IPS-20b (cell line): ENCODE results near the gene P2RY6.
"Not testable (repeated sequence)": the region's sequence is repeated elsewhere in the genome, so short reads cannot be mapped to it uniquely, and the experiment has no call there.

Source experiments
- H3K27ac ChIP-seq: one replicate; pipeline ENCODE4 v1.5.1; 2013; ENCODE audit warnings: low read length
- H3K27me3 ChIP-seq: 2 replicates; pipeline ENCODE4 v1.6.1; 2013; ENCODE audit warnings: mild to moderate bottlenecking, low read length, inconsistent platforms; ENCODE audit not compliant: insufficient read depth
- H3K36me3 ChIP-seq: 2 replicates; pipeline ENCODE4 v1.6.1; 2013; ENCODE audit warnings: low read depth, mild to moderate bottlenecking, inconsistent platforms, low read length, moderate library complexity; ENCODE audit not compliant: insufficient read depth
- H3K4me1 ChIP-seq: 2 replicates; pipeline ENCODE4 v1.6.1; 2013; ENCODE audit warnings: mild to moderate bottlenecking, control low read depth, inconsistent platforms, low read length, moderate library complexity; ENCODE audit not compliant: insufficient read depth
- H3K4me3 ChIP-seq: 2 replicates; pipeline ENCODE4 v1.5.1; 2013; ENCODE audit warnings: mild to moderate bottlenecking, low read length, inconsistent platforms
- H3K9ac ChIP-seq: 2 replicates; pipeline ENCODE4 v1.6.1; 2013; ENCODE audit warnings: low read depth, mild to moderate bottlenecking, inconsistent platforms, low read length, moderate library complexity
- H3K9me3 ChIP-seq: 2 replicates; pipeline ENCODE4 v1.6.1; 2013; ENCODE audit warnings: mild to moderate bottlenecking, low read depth, low read length, inconsistent platforms; ENCODE audit not compliant: insufficient read depth

Gene P2RY6

DNA sequence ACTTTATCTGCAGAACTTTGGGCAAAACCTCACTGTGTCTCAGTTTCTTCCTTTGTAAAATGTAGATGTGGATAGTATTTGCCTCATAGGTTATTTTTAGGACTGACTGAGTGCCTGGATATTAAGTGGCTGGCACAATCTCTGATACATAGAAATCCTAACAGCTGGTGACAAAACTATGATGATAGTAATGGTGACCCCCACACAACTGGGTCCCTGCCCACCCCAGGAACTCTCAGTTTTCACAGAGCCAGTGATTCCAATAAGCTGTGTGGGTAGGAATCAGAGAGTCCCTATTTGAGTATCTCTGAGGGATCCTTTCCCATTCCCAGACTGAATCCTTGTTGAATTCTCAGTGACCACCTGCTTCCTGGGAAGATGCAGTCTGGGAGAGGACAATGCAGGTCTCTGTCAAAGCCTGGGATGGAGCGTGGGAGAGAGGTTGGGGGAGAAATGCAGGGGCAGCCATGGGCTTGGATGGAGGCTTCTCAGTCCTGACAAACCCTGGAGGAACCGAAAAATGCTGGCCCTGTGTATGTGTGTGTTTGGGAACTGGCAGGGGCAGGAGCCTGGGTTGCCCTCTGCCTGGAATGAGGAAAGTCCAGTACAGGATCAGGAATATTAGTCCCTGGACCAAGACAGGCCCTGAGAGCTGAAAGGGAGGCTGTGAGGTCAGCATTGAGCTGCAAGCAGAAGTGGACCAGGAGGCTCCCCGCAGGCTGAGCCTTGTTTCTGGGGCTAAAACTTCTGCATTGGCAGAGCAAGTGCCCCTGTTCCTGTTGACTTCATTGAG lies 6.1 kb upstream of the P2RY6 start:
- Histone ChIP-seq H3K4me3 (no peak overlapping the region), H3K4me1 (no peaks in the 10 kb centered on the region), H3K27me3 (peaks cover 58% of the 10 kb centered on the region), H3K27ac (no peak overlapping the region), H3K9me3 (no peaks in the 10 kb centered on the region), H3K36me3 (no peaks in the 10 kb centered on the region), H3K9ac (no peak overlapping the region)

DNA sequence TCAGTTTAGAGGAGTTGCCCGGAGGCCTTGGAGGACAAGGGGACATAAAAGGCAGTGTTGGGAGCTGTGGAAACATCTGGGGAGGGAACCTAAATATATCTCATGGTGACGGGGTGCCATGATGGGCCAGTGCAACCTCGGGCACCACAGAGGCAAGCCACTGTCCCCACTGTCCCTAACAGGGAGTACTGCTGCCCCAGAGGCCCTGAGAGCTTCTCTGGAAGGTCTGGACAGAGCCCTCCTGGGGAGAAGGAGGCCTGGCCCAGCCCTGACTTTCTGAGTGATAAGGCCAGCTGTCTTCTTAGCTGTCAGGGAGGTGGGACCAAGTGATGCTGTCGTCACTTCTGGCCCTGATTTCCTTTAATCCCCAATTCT lies 5.5 kb upstream of the P2RY6 start:
- Histone ChIP-seq H3K4me1 (no peaks in the 10 kb centered on the region), H3K27me3 (peaks cover 58% of the 10 kb centered on the region), H3K9me3 (no peaks in the 10 kb centered on the region), H3K27ac (no peak overlapping the region), H3K9ac (no peak overlapping the region), H3K36me3 (no peaks in the 10 kb centered on the region), H3K4me3 (no peak overlapping the region)

DNA sequence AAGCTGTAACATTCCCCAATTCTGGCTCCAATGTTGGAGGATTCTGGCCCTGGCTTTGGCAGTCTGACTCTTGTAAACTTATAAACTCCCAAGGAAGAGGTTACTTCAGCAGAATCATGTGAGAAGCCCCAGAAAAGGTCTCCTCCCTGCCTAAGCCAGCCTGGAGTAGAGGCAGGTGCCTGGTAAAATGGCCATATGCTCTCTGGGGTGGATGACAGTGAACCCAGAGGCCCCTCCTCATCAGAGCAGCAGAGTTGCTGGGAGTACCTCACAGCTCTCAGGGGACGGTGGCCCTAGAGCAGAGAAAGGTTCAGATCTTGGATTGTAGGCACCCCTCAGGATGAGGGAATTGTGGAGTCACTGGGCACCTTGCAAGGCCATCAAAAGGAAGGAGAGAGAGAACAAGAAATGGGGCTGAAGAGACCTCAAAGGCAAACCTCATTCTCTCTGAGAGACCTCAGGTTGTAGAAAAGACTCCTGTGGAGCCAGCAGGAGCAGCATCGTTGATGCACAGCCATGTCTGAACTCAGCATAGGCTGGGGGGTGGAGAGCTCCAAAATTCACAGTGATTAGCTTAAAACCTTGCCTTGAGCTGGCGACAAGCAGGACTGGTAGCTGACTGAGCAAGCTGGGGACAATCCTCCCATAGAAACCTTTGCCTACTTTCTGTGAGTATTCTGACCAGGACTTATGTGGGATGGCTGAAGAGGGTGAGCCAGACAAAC lies 4.9 kb upstream of the P2RY6 start:
- no peak overlapping the region for H3K9ac ChIP-seq
- no peaks in the 10 kb centered on the region for H3K4me1 ChIP-seq
- peaks cover 57% of the 10 kb centered on the region for H3K27me3 ChIP-seq
- no peaks in the 10 kb centered on the region for H3K9me3 ChIP-seq
- H3K4me3 ChIP-seq: no peak overlapping the region
- H3K27ac ChIP-seq: no peak overlapping the region
- no peaks in the 10 kb centered on the region for H3K36me3 ChIP-seq

DNA sequence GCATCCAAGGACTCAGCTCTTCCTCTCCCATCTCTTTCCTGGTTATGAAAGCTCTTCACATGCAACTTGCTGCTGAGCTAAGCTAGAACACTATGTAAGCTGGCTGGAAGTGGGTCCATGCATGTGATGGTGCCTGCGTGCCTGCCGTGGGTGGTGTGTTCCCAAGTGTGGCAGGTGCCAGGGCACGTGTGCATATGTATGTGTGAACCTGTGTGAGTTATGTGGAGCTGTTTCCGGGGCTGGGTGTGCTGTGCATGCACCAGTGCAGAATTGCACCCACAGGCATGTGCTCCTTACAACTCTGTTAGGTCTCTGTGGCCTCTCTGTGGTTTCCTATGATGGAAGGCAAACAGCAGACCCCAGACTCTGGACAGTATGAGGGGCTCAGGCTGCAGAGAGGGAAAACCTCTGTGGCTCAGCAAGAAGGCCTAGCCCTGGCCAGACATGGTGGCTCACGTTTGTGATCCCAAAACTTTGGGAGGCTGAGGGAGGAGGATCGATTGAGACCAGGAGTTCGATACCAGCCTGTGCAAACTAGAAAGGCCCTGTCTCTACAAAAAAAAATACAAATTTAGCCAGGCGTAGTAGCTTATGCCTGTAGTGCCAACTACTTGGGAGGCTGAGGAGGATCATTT lies 4.1 kb upstream of the P2RY6 start:
- Histone ChIP-seq H3K9me3 (no peaks in the 10 kb centered on the region), H3K4me1 (no peaks in the 10 kb centered on the region), H3K9ac (no peak overlapping the region), H3K27me3 (peaks cover 50% of the 10 kb centered on the region), H3K27ac (no peak overlapping the region), H3K4me3 (no peak overlapping the region), H3K36me3 (no peaks in the 10 kb centered on the region)

DNA sequence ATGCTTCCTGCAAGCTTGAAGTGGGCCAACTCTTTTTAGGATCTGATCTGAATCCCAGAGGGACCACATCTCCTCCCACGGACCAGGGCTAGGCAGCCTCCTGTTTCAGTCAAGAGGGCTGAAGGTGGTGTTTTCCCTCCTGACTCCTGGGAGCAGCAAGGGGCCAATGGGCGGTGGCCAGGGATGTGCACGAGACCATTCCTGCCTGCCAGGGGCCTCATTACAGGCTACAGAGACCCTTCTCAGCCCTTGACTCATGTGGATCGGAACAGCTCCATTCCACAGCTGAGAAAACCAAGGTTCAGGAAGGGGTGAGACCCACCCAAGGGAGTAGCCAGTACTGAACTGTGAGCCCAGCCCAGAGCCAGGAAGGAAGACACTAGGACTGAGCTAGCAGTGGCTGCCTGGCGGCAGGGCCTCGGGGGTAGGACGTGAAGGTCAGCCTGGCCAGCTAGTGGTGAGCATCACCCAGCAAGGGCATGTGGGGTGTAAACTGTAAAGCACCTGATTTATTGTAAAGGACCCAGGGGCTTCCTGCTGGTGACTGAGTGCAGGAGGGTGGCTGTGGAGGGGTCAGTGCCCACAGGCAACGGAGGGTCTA lies 3.4 kb upstream of the P2RY6 start:
- no peaks in the 10 kb centered on the region for H3K9me3 ChIP-seq
- H3K4me1 ChIP-seq: no peaks in the 10 kb centered on the region
- no peak overlapping the region for H3K9ac ChIP-seq
- H3K36me3 ChIP-seq: no peaks in the 10 kb centered on the region
- H3K27me3 ChIP-seq: peaks cover 43% of the 10 kb centered on the region
- no peak overlapping the region for H3K4me3 ChIP-seq
- H3K27ac ChIP-seq: no peak overlapping the region

DNA sequence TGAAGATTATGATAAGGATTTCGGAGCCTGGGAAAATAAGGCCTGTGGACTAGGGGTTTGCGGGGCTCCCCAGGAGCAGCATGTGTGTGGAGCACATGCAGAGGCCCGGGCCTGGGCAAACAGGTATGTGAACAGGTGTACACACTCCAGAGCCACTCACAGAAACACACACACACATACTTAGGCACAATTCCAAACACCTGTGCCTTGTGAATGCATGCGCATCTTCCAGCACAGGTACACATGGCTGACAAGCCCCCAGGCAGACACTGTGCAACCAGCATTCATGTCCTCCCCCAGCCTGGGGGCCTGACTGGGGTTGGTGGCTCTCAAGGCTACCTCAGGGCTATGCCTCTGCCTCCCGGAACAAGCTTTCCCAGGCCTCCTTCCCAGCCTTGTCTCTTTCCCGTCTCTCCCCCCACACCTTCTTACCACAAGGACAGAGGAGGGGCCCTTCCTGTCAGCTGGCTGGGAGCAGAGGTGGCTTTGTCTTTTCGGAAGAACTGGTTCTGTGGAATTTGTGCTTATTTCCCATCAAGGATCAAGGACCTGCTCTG lies 2.6 kb upstream of the P2RY6 start:
- H3K9ac ChIP-seq: no peak overlapping the region
- H3K4me3 ChIP-seq: no peak overlapping the region
- H3K27me3 ChIP-seq: peaks cover 35% of the 10 kb centered on the region
- no peaks in the 10 kb centered on the region for H3K36me3 ChIP-seq
- no peaks in the 10 kb centered on the region for H3K9me3 ChIP-seq
- H3K27ac ChIP-seq: no peak overlapping the region
- no peaks in the 10 kb centered on the region for H3K4me1 ChIP-seq

DNA sequence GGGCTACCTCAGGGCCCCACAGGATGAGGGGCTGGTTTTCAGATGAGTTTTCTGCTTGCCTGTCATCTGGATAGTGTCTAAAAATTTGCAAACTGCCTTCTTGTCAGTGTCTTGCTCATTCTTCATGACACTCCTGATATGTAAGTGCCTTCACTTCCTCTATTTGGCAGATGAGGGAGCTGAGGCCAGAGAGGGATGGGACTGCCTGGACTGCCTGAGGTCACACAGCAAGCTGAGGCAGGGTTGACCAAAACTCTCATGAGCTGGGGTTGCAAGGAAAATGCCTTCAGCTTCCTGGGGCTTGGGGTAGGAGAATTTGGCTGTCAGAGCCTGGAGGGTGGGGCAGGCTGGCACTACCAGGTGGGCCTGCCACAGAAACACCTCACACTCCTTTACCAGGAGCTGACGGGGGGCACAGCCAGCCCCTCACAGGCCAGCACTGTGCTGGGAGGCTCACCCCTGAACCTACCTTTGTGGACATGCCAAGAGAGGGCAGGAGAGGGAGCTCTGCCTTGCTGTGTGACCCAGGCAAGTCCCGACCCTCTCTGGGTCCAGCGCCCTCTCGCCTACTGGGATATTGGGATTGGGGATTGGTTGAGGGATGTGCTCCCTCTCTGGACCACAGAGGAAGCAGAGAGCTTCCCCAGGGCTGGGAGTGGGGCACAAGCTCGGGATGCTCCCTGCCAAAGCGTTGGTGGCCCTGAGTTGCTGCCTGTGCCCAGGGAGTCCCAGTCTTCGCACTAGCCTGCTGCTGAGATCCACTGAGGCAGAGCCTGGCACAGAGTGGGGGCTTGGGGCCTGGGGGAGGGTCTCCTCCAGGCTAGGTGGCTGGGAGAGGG lies 1.9 kb upstream of the P2RY6 start:
- no peak overlapping the region for H3K27ac ChIP-seq
- H3K36me3 ChIP-seq: no peaks in the 10 kb centered on the region
- H3K9me3 ChIP-seq: no peaks in the 10 kb centered on the region
- no peaks in the 10 kb centered on the region for H3K4me1 ChIP-seq
- no peak overlapping the region for H3K4me3 ChIP-seq
- no peak overlapping the region for H3K9ac ChIP-seq
- peaks cover 28% of the 10 kb centered on the region for H3K27me3 ChIP-seq

DNA sequence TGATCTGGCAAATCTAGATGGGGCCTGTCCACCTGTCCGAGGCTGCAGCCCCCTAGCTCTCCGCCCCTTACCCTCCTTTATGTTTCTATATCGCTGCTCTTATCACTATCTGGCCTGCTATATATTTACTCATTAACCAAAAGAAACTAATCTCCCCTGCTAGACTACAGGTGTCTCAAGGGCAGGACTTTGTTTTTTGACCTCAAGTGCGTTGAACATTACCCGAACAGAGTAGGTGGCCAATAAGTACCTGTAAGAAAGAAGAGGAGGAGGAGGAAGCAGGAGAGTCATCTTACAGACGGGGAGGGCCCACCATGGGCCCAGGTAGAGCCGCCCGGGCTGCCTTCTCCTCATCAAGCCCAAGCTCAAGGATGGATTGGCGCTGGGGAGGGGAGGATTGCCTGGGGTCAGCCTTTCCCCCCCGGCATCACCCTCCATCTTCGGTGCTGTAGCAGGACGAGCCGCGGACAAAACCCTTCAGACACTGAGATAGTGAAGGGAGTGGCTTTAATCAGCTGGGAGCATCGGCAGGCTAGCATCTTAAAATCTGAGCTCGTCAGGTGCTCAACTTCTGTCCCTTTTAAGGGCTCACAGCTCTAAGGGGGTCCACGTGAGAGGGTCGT lies 1.2 kb upstream of the P2RY6 start:
- Histone ChIP-seq H3K9me3 (no peaks in the 10 kb centered on the region), H3K9ac (no peak overlapping the region), H3K27me3 (peaks cover 21% of the 10 kb centered on the region), H3K4me3 (no peak overlapping the region), H3K4me1 (no peaks in the 10 kb centered on the region), H3K36me3 (no peaks in the 10 kb centered on the region), H3K27ac (no peak overlapping the region)

DNA sequence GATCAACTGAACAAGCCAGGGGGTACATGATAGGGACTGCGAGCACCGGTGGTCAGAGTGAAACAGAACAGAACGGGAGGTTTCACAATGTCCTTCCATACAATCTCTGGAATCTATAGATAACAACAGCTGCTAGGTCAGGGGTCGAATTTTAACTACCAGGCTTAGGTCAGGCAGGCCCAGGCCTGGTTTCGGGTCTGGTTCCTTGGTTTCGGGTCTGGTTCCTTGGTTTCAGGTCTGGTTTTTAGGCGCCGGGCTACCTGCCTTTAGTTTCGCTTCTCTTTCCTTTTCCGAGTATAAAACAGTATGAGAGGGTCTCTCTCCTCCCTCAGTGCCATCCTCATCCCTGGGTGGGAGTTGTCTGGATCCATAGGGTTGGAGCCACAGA lies 666 bp upstream of the P2RY6 start:
- H3K9me3 ChIP-seq, H3K4me3 ChIP-seq, H3K27ac ChIP-seq, H3K36me3 ChIP-seq, H3K9ac ChIP-seq, H3K4me1 ChIP-seq: not testable (repeated sequence)
- peaks cover 16% of the 10 kb centered on the region for H3K27me3 ChIP-seq

DNA sequence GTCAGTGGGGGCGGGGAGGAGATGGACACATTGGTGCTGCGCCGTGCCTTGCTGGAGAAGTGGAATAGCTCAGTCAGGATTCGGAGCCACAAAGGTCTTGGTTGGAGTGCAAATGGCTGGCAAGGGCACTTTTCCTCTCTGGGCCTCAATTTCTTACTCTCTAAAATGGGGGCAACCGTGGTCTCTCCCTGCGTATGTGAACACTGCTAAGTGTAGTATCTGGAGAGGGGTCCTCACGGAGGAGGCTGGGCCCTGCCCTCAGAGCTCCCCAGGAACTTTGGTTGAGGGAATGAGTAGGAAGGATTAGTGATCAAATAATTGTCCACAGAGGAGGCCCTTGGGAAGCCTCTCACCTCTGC lies 521 bp downstream of the P2RY6 start:
- H3K27ac ChIP-seq: no peak overlapping the region
- no peak overlapping the region for H3K9ac ChIP-seq
- H3K36me3 ChIP-seq: no peaks in the 10 kb centered on the region
- no peak overlapping the region for H3K4me3 ChIP-seq
- H3K4me1 ChIP-seq: no peaks in the 10 kb centered on the region
- no peaks in the 10 kb centered on the region for H3K9me3 ChIP-seq
- H3K27me3 ChIP-seq: 0 out of 2 replicates have a peak, but pooled peaks cover 5% of the 10 kb centered on the region
